K562 (cell line): ENCODE data around the gene FKBP8. TPM values are rescaled to one million over a fixed set of nuclear protein-coding genes. Genes with fewer than 3 reads are reported as not detected.

Experiments
- ATF6 ChIP-seq: sonication (generic); formaldehyde crosslinking; IDR thresholded peaks from 2 replicates; pipeline ENCODE4 v1.4.0; 2020; ENCODE audit warnings: mild to moderate bottlenecking, missing genetic modification reagents
- EP300 ChIP-seq: IDR thresholded peaks from 2 replicates; pipeline ENCODE4 v1.6.1; 2012; ENCODE audit warnings: low read length, improper control_type of control experiment
- EP400 ChIP-seq: fragments of 450-650 bp; IDR thresholded peaks from 2 replicates; pipeline ENCODE4 v1.6.1; 2017; ENCODE audit warnings: antibody characterized with exemption, mild to moderate bottlenecking, moderate library complexity
- ETV1 ChIP-seq: fragments of 450-650 bp; conservative IDR thresholded peaks from 2 replicates; pipeline ENCODE4 v1.6.1; 2016; ENCODE audit warnings: missing genetic modification characterization, control low read depth, low read depth, missing compliant biosample characterization
- EWSR1 ChIP-seq: fragments of 450-650 bp; IDR thresholded peaks from 2 replicates; pipeline ENCODE4 v1.6.1; 2018; ENCODE audit warnings: borderline replicate concordance, mild to moderate bottlenecking, low read depth, moderate library complexity; ENCODE audit not compliant: partially characterized antibody
- HES1 ChIP-seq: fragments of 450-650 bp; IDR thresholded peaks from 2 replicates; pipeline ENCODE4 v1.6.1; 2016; ENCODE audit warnings: low read depth, mild to moderate bottlenecking, moderate library complexity
- HLTF ChIP-seq: fragments of 450-650 bp; IDR thresholded peaks from 2 replicates; pipeline ENCODE4 v1.6.1; 2016
- HSF4 ChIP-seq: fragments of 250-450 bp; sonication (Bioruptor Pico); IDR thresholded peaks from 2 replicates; pipeline ENCODE4 v2.1.2; 2022; ENCODE audit warnings: mild to moderate bottlenecking, moderate library complexity, borderline replicate concordance
- KDM1A ChIP-seq, 2 experiments: fragments of 450-650 bp; IDR thresholded peaks; 2 replicates each; pipeline ENCODE4 v1.6.1; 2016; ENCODE audit warnings: mild to moderate bottlenecking in 2 of 2
- LEF1 ChIP-seq: fragments of 450-650 bp; IDR thresholded peaks from 2 replicates; pipeline ENCODE4 v1.6.1; 2016; ENCODE audit warnings: mild to moderate bottlenecking
- MAZ ChIP-seq, 2 experiments: fragments of 450-650 bp in 1 of 2; sonication (generic) in 1 of 2; formaldehyde crosslinking; IDR thresholded peaks in 1 of 2; conservative IDR thresholded peaks in 1 of 2; 2 replicates each; pipeline versions ENCODE4 v1.4.0 to v1.5.0; 2020; ENCODE audit warnings: mild to moderate bottlenecking in 1 of 2, missing genetic modification reagents in 1 of 2
- MBD2 ChIP-seq: sonication (generic); IDR thresholded peaks from 2 replicates; pipeline ENCODE4 v1.6.1; 2016; ENCODE audit warnings: low read depth, borderline replicate concordance
- PHTF2 ChIP-seq: fragments of 250-450 bp; sonication (Bioruptor Pico); IDR thresholded peaks from 2 replicates; pipeline ENCODE4 v1.5.0; 2021; ENCODE audit warnings: mild to moderate bottlenecking
- PTTG1 ChIP-seq: fragments of 450-650 bp; IDR thresholded peaks from 2 replicates; pipeline ENCODE4 v1.6.1; 2016; ENCODE audit warnings: low read depth, mild to moderate bottlenecking, missing genetic modification characterization, missing compliant biosample characterization
- RAD21 ChIP-seq, 2 experiments: fragments of 250-450 bp in 1 of 2; fragments of 450-650 bp in 1 of 2; sonication (Bioruptor Pico) in 1 of 2; formaldehyde crosslinking in 1 of 2; IDR thresholded peaks in 1 of 2; conservative IDR thresholded peaks in 1 of 2; 2 replicates each; pipeline versions ENCODE4 v1.4.0 to v1.8.0; 2020 to 2022; ENCODE audit warnings: mild to moderate bottlenecking in 2 of 2, moderate library complexity in 1 of 2
- RBM39 ChIP-seq: fragments of 200-400 bp; formaldehyde crosslinking; optimal IDR thresholded peaks from 2 replicates; pipeline ENCODE3; 2018; ENCODE audit warnings: low read depth, low read length
- TBP ChIP-seq: optimal IDR thresholded peaks from 2 replicates; pipeline ENCODE3; 2011; ENCODE audit warnings: low read depth, low read length, improper control_type of control experiment
- TRIM25 ChIP-seq: fragments of 450-650 bp; IDR thresholded peaks from 2 replicates; pipeline ENCODE4 v1.7.0; 2016; ENCODE audit warnings: borderline replicate concordance
- YY1 ChIP-seq, 3 experiments: IDR thresholded peaks; 2 replicates each; pipeline ENCODE4 v1.6.1; 2011; ENCODE audit warnings: low read length in 2 of 3, mild to moderate bottlenecking in 2 of 3, moderate library complexity in 2 of 3, borderline replicate concordance in 1 of 3, control low read depth in 1 of 3, low read depth in 1 of 3; ENCODE audit not compliant: insufficient read depth in 3 of 3, insufficient replicate concordance in 2 of 3, control insufficient read depth in 1 of 3, insufficient read length in 1 of 3; ENCODE audit errors: extremely low read depth in 1 of 3
- ZBTB7A ChIP-seq: IDR thresholded peaks from 2 replicates; pipeline ENCODE4 v1.6.1; 2011; ENCODE audit warnings: low read depth, mild to moderate bottlenecking, low read length, moderate library complexity, borderline replicate concordance; ENCODE audit not compliant: control insufficient read depth
- ZEB2 ChIP-seq: fragments of 450-650 bp; IDR thresholded peaks from 2 replicates; pipeline ENCODE4 v1.6.1; 2016
- ZFX ChIP-seq: sonication (generic); formaldehyde crosslinking; IDR thresholded peaks from 2 replicates; pipeline ENCODE4 v1.8.0; 2022; ENCODE audit warnings: mild to moderate bottlenecking, missing genetic modification reagents, moderate library complexity
- ZNF77 ChIP-seq: fragments of 250-450 bp; sonication (Bioruptor Pico); IDR thresholded peaks from 2 replicates; pipeline ENCODE4 v1.5.0; 2020
- polyA plus RNA-seq, 8 experiments: library from polyadenylated mRNA; depleted of rRNA in 4 of 8; stranded (reverse) in 5 of 8; unstranded in 3 of 8; fragments of >200 nt; fragmentation: Nextera tagmentation in 2 of 8; fragmentation: Illumina TruSeq in 1 of 8; extraction: Ambion mirVana in 2 of 8; extraction: Trizol in 1 of 8; gene quantifications; 2 replicates each; pipeline versions ENCODE4 v1.2.1 to v1.2.3, GENCODE V29; 2011 to 2014; ENCODE audit warnings: inconsistent platforms in 1 of 8, missing spikeins in 1 of 8
- total RNA-seq, 7 experiments: library from RNA; depleted of rRNA in 6 of 7; stranded (reverse); fragments of >200 nt in 6 of 7; fragmentation: Illumina TruSeq in 2 of 7; extraction: Trizol in 2 of 7; gene quantifications; 2 replicates each; pipeline versions ENCODE4 v1.2.1 to v1.2.3, GENCODE V29; 2011 to 2021; ENCODE audit warnings: low replicate concordance in 1 of 7

The FKBP8 gene
- total and polyA plus RNA-seq, 9 of the 15 experiments (the other 6 are each of a cell fraction or from before 2014, with no cell fraction given), result 0.46 to 236 (median 104) TPM

GRCh38 chr19:18590273-18591272 lies 47.2 kb upstream of the FKBP8 start (continued):
- peak; percentile 55; the same call in 1 of the 2 replicates for TF ChIP-seq ZBTB7A
- TF ChIP-seq KDM1A (IDR thresholded peaks at IDR 0.05), result peak in 1 of 2 experiments; percentile 18; a peak in 1 of 4 replicates
- peak; percentile 61 for TF ChIP-seq TBP
- TF ChIP-seq HSF4 (CRISPR knock-in tag), result no peak
- TF ChIP-seq MAZ (CRISPR knock-in tag; conservative IDR thresholded peaks at IDR 0.05 in 1 of 2, IDR thresholded peaks at IDR 0.05 in 1 of 2), result peak; percentile 26 to 61; a peak in 3 of 4 replicates
- peak; percentile 13; the same call in 1 of the 2 replicates for TF ChIP-seq EP300
- TF ChIP-seq YY1 (IDR thresholded peaks at IDR 0.05; ENCODE audit: borderline replicate concordance in 1 of 3, control insufficient read depth in 1 of 3, extremely low read depth in 1 of 3, insufficient read depth in 3 of 3, insufficient read length in 1 of 3, insufficient replicate concordance in 2 of 3, low read depth in 1 of 3, low read length in 2 of 3), result peak in 2 of 3 experiments; percentile 15 to 38
- no peak for TF ChIP-seq HES1
- peak; percentile 49; the same call in 1 of the 2 replicates for TF ChIP-seq MBD2
- no peak for TF ChIP-seq TRIM25
- peak; percentile 64; the same call in 1 of the 2 replicates for TF ChIP-seq ZFX
- TF ChIP-seq ATF6 (CRISPR knock-in tag), result no peak
- no peak for TF ChIP-seq EWSR1
- no peak for TF ChIP-seq PHTF2 (CRISPR knock-in tag)
- no peak for TF ChIP-seq ETV1
- peak; percentile 36 to 59; a peak in 3 of 4 replicates for TF ChIP-seq RAD21 (CRISPR knock-in tag; conservative IDR thresholded peaks at IDR 0.05 in 1 of 2, IDR thresholded peaks at IDR 0.05 in 1 of 2)
- TF ChIP-seq PTTG1 (tag), result no peak
- 0 out of 2 replicates have a peak, but pooled peaks have one; percentile 23 for TF ChIP-seq HLTF
- peak; percentile 16 for TF ChIP-seq EP400
- peak; percentile 7 for TF ChIP-seq RBM39
- TF ChIP-seq LEF1, result no peak
- TF ChIP-seq ZNF77, result no peak
- peak; percentile 46; the same call in 1 of the 2 replicates for TF ChIP-seq ZEB2
